IMR-90 (cell line): ENCODE results near the gene ZRSR2. TPM values are rescaled to one million over a fixed set of nuclear protein-coding genes. Genes with fewer than 3 reads are reported as not detected.
A peak's percentile ranks its signal among the peaks of the same experiment; 100 is the strongest.

ENCODE experiments used
- ATAC-seq: fragments of 200-7000 bp; cut with Tn5 transposase; 2 replicates; pipeline ENCODE4 v1.9.1; 2020; ENCODE audit warnings: low read depth, mild to moderate bottlenecking, moderate library complexity
- BruUV-seq: library from RNA; stranded (reverse); fragments of 400-500 nt; replicated peaks from 2 replicates; lab custom pipeline; 2021; lab: Mats Ljungman, UMichigan
- CTCF ChIA-PET: fragments of 300-600 bp; formaldehyde crosslinking; extraction: SDS; loops from one replicate; lab custom pipeline; 2021; ENCODE audit warnings: antibody characterized with exemption; lab: Yijun Ruan, JAX
- POLR2A ChIA-PET: fragments of 300-600 bp; sonication (Branson Sonifier 250); formaldehyde crosslinking; loops from one replicate; lab custom pipeline; 2022; ENCODE audit warnings: antibody characterized with exemption; ENCODE audit not compliant: unreplicated experiment; lab: Charles Lee
- DNase-seq: peaks from one replicate; pipeline ENCODE4 v3.0.0; 2013
- H2AFZ ChIP-seq: replicated peaks from 2 replicates; pipeline ENCODE3; 2013; ENCODE audit warnings: low read length, mild to moderate bottlenecking; ENCODE audit not compliant: poor library complexity
- H2AK5ac ChIP-seq: 2 replicates; pipeline ENCODE4 v1.6.1; 2013; ENCODE audit warnings: low read depth, low read length, inconsistent platforms
- H2AK9ac ChIP-seq: replicated peaks from 2 replicates; pipeline ENCODE3; 2013; ENCODE audit warnings: mild to moderate bottlenecking, low read depth, low read length, moderate library complexity; ENCODE audit not compliant: poor library complexity
- H2BK120ac ChIP-seq: 2 replicates; pipeline ENCODE4 v1.6.1; 2013; ENCODE audit warnings: low read depth, low read length, inconsistent platforms
- H2BK15ac ChIP-seq: 3 replicates; pipeline ENCODE4 v1.6.1; 2013; ENCODE audit warnings: low read depth, low read length, inconsistent platforms
- H2BK20ac ChIP-seq: 2 replicates; pipeline ENCODE4 v1.6.1; 2013; ENCODE audit warnings: low read depth, mild to moderate bottlenecking, inconsistent platforms, low read length, moderate library complexity
- H2BK5ac ChIP-seq: 2 replicates; pipeline ENCODE4 v1.6.1; 2013; ENCODE audit warnings: mild to moderate bottlenecking, low read depth, low read length, inconsistent platforms; ENCODE audit not compliant: poor library complexity, severe bottlenecking
- H3K14ac ChIP-seq: replicated peaks from 2 replicates; pipeline ENCODE4 v1.6.1; 2013; ENCODE audit warnings: low read depth, low read length, inconsistent platforms
- H3K18ac ChIP-seq: 2 replicates; pipeline ENCODE4 v1.6.1; 2013; ENCODE audit warnings: low read depth, low read length, control low read depth
- H3K23ac ChIP-seq: 2 replicates; pipeline ENCODE4 v1.6.1; 2013; ENCODE audit warnings: low read depth, low read length, inconsistent platforms
- H3K27ac ChIP-seq: 2 replicates; pipeline ENCODE4 v1.5.1; 2013; ENCODE audit warnings: mild to moderate bottlenecking, control low read depth, low read length; ENCODE audit not compliant: insufficient read depth
- H3K27me3 ChIP-seq: 2 replicates; pipeline ENCODE4 v1.6.1; 2013; ENCODE audit warnings: low read length; ENCODE audit not compliant: control insufficient read depth, insufficient read depth
- H3K36me3 ChIP-seq: 2 replicates; pipeline ENCODE4 v1.6.1; 2013; ENCODE audit warnings: low read length, mixed read lengths; ENCODE audit not compliant: control insufficient read depth, insufficient read depth
- H3K4ac ChIP-seq: 2 replicates; pipeline ENCODE4 v1.6.1; 2013; ENCODE audit warnings: low read depth, low read length, inconsistent platforms
- H3K4me1 ChIP-seq: 2 replicates; pipeline ENCODE4 v1.6.1; 2013; ENCODE audit warnings: low read length, mixed read lengths; ENCODE audit not compliant: control insufficient read depth, insufficient read depth
- H3K4me2 ChIP-seq: 2 replicates; pipeline ENCODE4 v1.6.1; 2013; ENCODE audit warnings: low read depth, mild to moderate bottlenecking, control low read depth, low read length, moderate library complexity
- H3K4me3 ChIP-seq: 2 replicates; pipeline ENCODE4 v1.5.1; 2013; ENCODE audit warnings: low read depth, mild to moderate bottlenecking, control low read depth, low read length, moderate library complexity; ENCODE audit not compliant: insufficient read depth
- H3K56ac ChIP-seq: 2 replicates; pipeline ENCODE4 v1.6.1; 2013; ENCODE audit warnings: low read length, inconsistent platforms; ENCODE audit not compliant: insufficient read depth; ENCODE audit errors: extremely low read depth
- H3K79me1 ChIP-seq, 2 experiments: 2 replicates each; pipeline ENCODE4 v1.6.1; 2013; ENCODE audit warnings: low read length in 2 of 2, inconsistent platforms in 1 of 2, low read depth in 1 of 2
- H3K9ac ChIP-seq: 2 replicates; pipeline ENCODE4 v1.6.1; 2013; ENCODE audit warnings: low read depth, low read length, control low read depth
- H3K9me1 ChIP-seq: 2 replicates; pipeline ENCODE4 v1.6.1; 2013; ENCODE audit warnings: low read length, inconsistent platforms; ENCODE audit not compliant: insufficient read depth
- H3K9me3 ChIP-seq: 2 replicates; pipeline ENCODE4 v1.6.1; 2013; ENCODE audit warnings: low read length; ENCODE audit not compliant: control insufficient read depth, insufficient read depth
- H4K20me1 ChIP-seq: 2 replicates; pipeline ENCODE4 v1.6.1; 2013; ENCODE audit warnings: low read length, inconsistent platforms; ENCODE audit not compliant: insufficient read depth
- H4K5ac ChIP-seq: 2 replicates; pipeline ENCODE4 v1.6.1; 2013; ENCODE audit warnings: mild to moderate bottlenecking, low read depth, low read length, control low read depth
- H4K8ac ChIP-seq, 2 experiments: 2 replicates each; pipeline ENCODE4 v1.6.1; 2013; ENCODE audit warnings: low read depth in 2 of 2, low read length in 2 of 2, control low read depth in 1 of 2, inconsistent platforms in 1 of 2
- H4K91ac ChIP-seq: 2 replicates; pipeline ENCODE4 v1.6.1; 2013; ENCODE audit warnings: low read depth, low read length, inconsistent platforms; ENCODE audit not compliant: insufficient read depth
- BHLHE40 ChIP-seq: fragments of 150-350 bp; IDR thresholded peaks from 2 replicates; pipeline ENCODE4 v1.6.1; 2016; ENCODE audit warnings: mild to moderate bottlenecking, low read depth, low read length
- CEBPB ChIP-seq: IDR thresholded peaks from 2 replicates; pipeline ENCODE4 v1.6.1; 2012; ENCODE audit warnings: low read depth, low read length, improper control_type of control experiment
- FOS ChIP-seq: fragments of 150-350 bp; IDR thresholded peaks from 2 replicates; pipeline ENCODE4 v1.6.1; 2016; ENCODE audit warnings: low read depth, low read length
- MAZ ChIP-seq: IDR thresholded peaks from 2 replicates; pipeline ENCODE4 v1.6.1; 2012; ENCODE audit warnings: low read depth, mild to moderate bottlenecking, low read length, improper control_type of control experiment, moderate library complexity, borderline replicate concordance
- MXI1 ChIP-seq: IDR thresholded peaks from 2 replicates; pipeline ENCODE4 v1.6.1; 2012; ENCODE audit warnings: low read depth, mild to moderate bottlenecking, low read length, moderate library complexity, borderline replicate concordance
- POLR2A ChIP-seq: IDR thresholded peaks from 2 replicates; pipeline ENCODE4 v1.6.1; 2012; ENCODE audit warnings: mild to moderate bottlenecking, low read depth, low read length
- RAD21 ChIP-seq: IDR thresholded peaks from 2 replicates; pipeline ENCODE4 v1.6.1; 2012; ENCODE audit warnings: low read length, improper control_type of control experiment
- WGBS, 2 experiments: methylation state at CpG; one replicate each; pipeline versions ENCODE4 v1.1.5 to v1.1.7; 2013; ENCODE audit warnings: missing lambda C conversion rate in 2 of 2; ENCODE audit not compliant: insufficient read length in 1 of 2; ENCODE audit errors: extremely low coverage in 2 of 2; 5-methylcytosine and 5-hydroxymethylcytosine counted together
- dilution Hi-C: fragments of 300-500 bp; cut with HindIII; formaldehyde crosslinking; loops from one replicate; pipeline ENCODE4 v1.14.3; 2018; ENCODE audit warnings: low sequenced_read_pairs; ENCODE audit not compliant: unreplicated experiment
- in situ Hi-C: fragments of 300-500 bp; cut with MboI; formaldehyde crosslinking; loops from 3 replicates; pipeline ENCODE4 v1.14.3; 2019; ENCODE audit warnings: low sequenced_read_pairs, inconsistent platforms, mixed read lengths
- intact Hi-C: fragments of 100-400 bp; cut with micrococcal nuclease; formaldehyde crosslinking; loops from 2 replicates; pipeline ENCODE4 v1.10.0; 2022
- polyA plus RNA-seq, 3 experiments: library from polyadenylated mRNA; depleted of rRNA; stranded (reverse); fragments of >200 nt; gene quantifications; 2 replicates each; pipeline ENCODE4 v1.2.3, GENCODE V29; 2012; ENCODE audit warnings: low replicate concordance in 1 of 3
- total RNA-seq: library from RNA; depleted of rRNA; stranded (reverse); fragments of >200 nt; gene quantifications from 2 replicates; pipeline ENCODE4 v1.2.3, GENCODE V29; 2012
- TF ChIP-seq, protein P1 (sequence below): conservative IDR thresholded peaks from 2 replicates; pipeline ENCODE4 v1.5.1; 2012; ENCODE audit warnings: mild to moderate bottlenecking, low read depth, low read length, improper control_type of control experiment

ZRSR2 gene
- total and polyA plus RNA-seq, 2 of the 4 experiments (the other 2 are of a cell fraction), result 4.7 to 11.3 TPM

DNA sequence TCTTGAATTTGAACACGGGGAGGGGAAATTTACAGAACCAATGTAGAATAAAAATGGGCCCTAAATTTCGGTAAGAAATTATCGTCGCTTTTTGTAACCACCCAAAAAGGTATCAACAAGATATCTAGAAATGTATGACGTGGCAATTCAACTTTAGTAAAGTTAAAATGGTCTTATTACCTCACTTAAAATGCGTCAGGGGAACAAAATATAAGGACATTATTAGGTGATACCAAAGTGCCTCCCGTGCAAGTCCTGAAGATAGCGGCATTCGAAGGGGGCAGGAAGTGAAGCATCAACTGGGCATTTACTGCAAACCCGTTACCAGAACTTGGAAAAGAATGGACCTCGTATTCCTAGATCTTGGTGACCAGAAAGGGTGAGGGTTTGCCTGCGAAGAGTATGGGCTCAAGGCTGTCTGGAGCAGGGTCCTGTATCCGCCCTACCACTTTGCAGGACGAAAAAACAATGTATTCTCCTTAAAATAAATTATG lies 63.3 kb downstream of the ZRSR2 start:
- Histone ChIP-seq H2AFZ (peak overlapping the region; percentile 85), H3K56ac (no peak overlapping the region; the same call in 1 of the 2 replicates), H4K20me1 (no peaks in the 10 kb centered on the region), H3K9ac (peak overlapping the region; percentile 71), H4K8ac (peak overlapping the region in 1 of 2 experiments; percentile 19; a peak in 1 of 4 replicates), H3K18ac (0 out of 2 replicates have a peak overlapping the region, but pooled peaks have one; percentile 47), H3K4me2 (peak overlapping the region; percentile 96), H2BK5ac (peak overlapping the region; percentile 28), H3K9me3 (no peaks in the 10 kb centered on the region), H2AK9ac (peak overlapping the region; percentile 77), H2AK5ac (no peak overlapping the region; the same call in 1 of the 2 replicates), H3K36me3 (no peaks in the 10 kb centered on the region), H3K4me1 (no peaks in the 10 kb centered on the region), H3K9me1 (no peaks in the 10 kb centered on the region), H2BK20ac (no peak overlapping the region), H4K91ac (no peak overlapping the region; the same call in 1 of the 2 replicates), H3K4ac (peak overlapping the region; percentile 54; the same call in 1 of the 2 replicates), H3K27ac (peak overlapping the region; percentile 13; the same call in 1 of the 2 replicates), H3K4me3 (peak overlapping the region; percentile 60), H2BK15ac (no peak overlapping the region), H3K23ac (peak overlapping the region; percentile 96), H3K14ac (peak overlapping the region; percentile 77), H2BK120ac (0 out of 2 replicates have a peak overlapping the region, but pooled peaks have one; percentile 9), H3K27me3 (peaks cover 4% of the 10 kb centered on the region; the same call in 1 of the 2 replicates), H4K5ac (no peak overlapping the region), H3K79me1 (peaks cover 0 to 13% of the 10 kb centered on the region in 2 experiments; a peak in 2 of 4 replicates)
- in situ Hi-C loops, result no loop called here
- ATAC-seq (no peak), DNase-seq (no peak)
- intact Hi-C loops, result loop anchor here (2.0 to 10.0 kb wide), 4 partner anchors 63 to 809 kb away; partner anchors contain the start of gene ZRSR2
- TSS peak; percentile 54 for BruUV-seq
- WGBS, 2 experiments, result 10% methylated on average over 3 of the region's 14 CpGs; no CpG with 5 or more reads in 1 of the 2 experiments
- no peak for TF ChIP-seq POLR2A
- no peak for TF ChIP-seq CEBPB
- TF ChIP-seq RAD21, result no peak
- TF ChIP-seq FOS, result no peak
- TF ChIP-seq MAZ, result no peak
- no peak for TF ChIP-seq BHLHE40
- no peak for TF ChIP-seq MXI1
- TF ChIP-seq, protein P1, sequence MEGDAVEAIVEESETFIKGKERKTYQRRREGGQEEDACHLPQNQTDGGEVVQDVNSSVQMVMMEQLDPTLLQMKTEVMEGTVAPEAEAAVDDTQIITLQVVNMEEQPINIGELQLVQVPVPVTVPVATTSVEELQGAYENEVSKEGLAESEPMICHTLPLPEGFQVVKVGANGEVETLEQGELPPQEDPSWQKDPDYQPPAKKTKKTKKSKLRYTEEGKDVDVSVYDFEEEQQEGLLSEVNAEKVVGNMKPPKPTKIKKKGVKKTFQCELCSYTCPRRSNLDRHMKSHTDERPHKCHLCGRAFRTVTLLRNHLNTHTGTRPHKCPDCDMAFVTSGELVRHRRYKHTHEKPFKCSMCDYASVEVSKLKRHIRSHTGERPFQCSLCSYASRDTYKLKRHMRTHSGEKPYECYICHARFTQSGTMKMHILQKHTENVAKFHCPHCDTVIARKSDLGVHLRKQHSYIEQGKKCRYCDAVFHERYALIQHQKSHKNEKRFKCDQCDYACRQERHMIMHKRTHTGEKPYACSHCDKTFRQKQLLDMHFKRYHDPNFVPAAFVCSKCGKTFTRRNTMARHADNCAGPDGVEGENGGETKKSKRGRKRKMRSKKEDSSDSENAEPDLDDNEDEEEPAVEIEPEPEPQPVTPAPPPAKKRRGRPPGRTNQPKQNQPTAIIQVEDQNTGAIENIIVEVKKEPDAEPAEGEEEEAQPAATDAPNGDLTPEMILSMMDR, result no peak
- dilution Hi-C loops, result no loop called here
- ChIA-PET CTCF (no interaction called here), POLR2A (no interaction called here)
